NCI-H82 (cell line): ENCODE data around the gene CLCN1.

Source experiments
- DNase-seq: peaks from one replicate; lab custom pipeline; 2025; lab: John Stamatoyannopoulos, UW

Gene CLCN1

DNA sequence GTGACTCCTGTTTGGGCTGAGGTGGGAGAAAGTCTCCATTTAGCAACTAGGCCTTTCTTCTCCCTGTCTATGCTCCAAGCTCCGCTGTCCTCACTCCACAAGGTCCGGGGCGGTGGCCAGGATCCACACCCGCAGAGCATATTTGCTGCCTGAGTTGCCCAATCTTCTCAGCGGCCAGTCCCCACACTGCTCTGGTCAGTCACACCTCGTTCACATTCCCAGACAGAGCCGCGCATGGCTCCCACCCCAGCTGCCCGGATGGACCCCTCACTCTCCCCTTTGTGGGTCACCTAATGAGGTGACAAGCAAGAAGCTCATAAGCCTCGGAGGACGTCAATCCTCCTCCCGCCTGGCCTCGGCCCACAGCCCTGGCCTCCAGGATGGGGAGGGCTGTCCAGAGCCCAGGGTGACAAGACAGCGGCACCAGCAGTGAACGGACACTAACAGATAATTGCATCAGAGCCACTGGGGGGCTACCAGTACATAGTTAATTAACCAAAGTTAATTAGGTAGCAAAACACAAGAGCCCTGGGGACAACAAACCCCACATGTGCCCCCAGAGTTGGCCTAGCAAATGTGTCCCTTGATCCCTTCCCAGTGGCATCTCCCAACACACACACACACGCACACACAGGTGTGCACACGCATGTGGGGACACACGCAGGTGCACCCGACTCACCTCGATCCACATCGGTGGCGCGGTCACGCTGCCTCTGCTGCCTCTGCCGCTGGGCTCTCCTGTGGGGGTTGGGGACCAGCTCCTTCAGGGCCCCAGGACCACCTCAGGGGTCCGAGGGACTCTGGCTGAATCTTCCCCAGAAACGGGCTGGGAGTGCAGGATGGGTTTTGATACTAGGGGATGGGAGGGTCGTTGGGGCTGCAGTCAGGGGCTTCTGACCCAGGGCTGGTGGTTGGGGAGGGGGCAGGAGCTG is 81.0 kb downstream of the CLCN1 start:
- no peak for DNase-seq

DNA sequence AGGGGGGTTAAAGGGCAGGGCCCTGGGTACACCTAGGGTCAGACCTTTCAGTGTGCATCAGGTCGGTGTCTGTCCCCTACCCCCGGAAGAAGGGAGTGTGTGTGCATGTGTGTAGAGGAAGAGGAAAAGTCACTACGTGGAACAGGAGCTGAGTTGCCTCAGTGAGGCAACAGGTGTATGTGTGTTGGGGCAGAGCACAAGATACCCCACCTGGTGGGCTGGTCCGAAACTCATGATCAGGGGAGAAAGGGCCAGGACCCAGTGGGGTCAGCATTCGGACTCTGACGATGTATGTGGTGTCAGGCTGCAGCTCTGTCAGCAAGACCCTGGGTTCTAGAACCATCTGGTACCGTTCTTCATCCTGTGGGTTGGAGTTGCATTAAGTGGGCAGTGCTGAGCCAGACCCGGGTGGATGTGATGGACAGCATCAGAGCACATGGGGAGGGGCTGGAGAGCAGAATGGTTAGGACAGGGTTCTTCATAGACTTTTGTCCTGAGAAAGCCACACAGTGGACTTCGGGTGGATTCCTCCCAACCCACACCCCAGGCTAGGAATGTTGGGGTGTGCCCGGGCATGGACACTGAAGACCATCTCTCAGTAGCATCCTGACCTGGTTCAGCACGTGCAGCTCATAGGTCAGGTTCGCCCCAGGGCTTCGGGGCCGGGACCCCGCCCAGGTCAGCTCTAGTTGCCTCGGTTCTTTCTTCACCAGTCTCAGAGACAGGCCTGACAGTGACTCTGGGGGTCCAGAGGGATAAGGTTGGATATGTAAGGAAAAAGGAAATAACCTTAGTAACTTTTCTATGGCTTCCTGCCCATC is 82.0 kb downstream of the CLCN1 start:
- no peak for DNase-seq

DNA sequence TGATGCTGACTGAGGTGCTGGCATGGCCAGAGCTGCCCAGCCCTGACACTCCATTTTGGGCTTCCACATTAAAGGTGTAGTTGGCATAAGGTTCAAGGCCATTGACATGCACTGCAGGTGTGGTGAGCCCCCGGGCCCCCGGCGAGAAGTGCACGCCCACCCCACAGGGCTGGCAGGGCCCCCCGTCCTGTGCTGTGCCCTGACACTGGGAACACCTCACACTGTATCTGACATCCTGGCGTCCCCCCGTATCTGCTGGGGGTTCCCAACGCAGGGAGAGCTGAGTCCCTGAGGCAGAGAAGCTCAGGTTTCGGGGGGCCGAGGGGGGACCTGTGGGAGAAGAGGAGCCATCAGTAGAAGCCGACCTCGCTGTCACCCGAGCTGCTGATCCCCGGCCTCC is 82.7 kb downstream of the CLCN1 start:
- no peak for DNase-seq

DNA sequence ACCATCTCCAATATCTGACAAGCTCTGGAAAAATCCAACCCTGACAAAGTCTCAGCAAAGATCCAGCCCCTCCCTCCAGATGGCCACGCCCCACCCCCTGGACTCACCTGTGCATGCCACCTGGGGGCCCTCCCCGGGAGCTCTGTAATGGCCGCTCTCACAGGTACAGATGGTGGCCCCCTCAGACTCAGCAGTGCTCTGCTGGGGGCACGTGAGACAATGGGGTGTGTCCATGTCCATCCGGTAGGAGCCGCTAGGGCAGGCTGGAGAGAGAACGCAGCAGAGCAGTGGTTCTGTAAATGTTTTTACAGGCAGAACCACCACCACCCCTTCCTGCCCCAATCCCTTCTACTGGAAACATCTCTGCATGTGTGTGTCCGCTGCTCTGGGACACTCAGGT is 83.2 kb downstream of the CLCN1 start:
- DNase-seq = no peak

DNA sequence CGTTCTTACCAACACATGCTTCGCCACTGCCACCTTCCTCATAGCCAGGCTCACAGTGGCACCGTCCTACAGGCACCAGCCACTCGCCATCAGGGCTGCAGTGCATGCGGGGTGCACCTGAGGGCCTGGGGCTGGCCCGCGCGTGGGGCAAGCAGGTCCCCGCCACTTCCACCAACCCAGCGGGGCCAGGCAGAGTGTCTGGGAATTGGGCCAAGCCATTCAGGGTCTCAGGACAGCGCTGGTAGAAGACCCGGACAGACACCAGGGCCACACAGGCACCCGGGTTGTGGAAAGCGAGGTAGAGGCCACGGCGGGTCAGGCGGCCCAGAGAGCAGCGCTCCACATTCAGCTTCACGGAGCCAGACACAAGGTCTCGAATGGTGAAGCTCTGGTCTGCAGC is 83.7 kb downstream of the CLCN1 start:
- DNase-seq = no peak

GRCh38 chr7:143401265-143401664 is 85.4 kb downstream of the CLCN1 start:
- no peak for DNase-seq
